Mesangial cell (primary cell): ENCODE measurements around the gene CRTAC1. TPM values are rescaled to one million over a fixed set of nuclear protein-coding genes. Genes with fewer than 3 reads are reported as not detected.

ENCODE experiments used
- total RNA-seq: library from RNA; depleted of rRNA; stranded (reverse); fragments of >200 nt; gene quantifications from 2 replicates; pipeline ENCODE4 v1.2.3, GENCODE V29; 2015

CRTAC1 gene
- total RNA-seq, result 0.65 and 1.4 TPM in 2 replicates

GRCh38 chr10:98030093-98030821 lies at the start of gene CRTAC1:
Gene CRTAC1 (minus strand): TSS chr10:98030621. CDS start chr10:98030472, 149 bp downstream.

GRCh38 chr10:97849687-97850402 lies 180.6 kb downstream of the CRTAC1 start, which contains the start of gene GOLGA7B:
Gene GOLGA7B (plus strand): TSS chr10:97849843. CDS start chr10:97850304, 461 bp downstream.

Other genes with a start within 250 kb of the CRTAC1 start
- gene GOLGA7B, start 180.8 kb downstream of the CRTAC1 start, total RNA-seq, result under 0.01 TPM in 2 replicates
- 5.2 and 6.2 TPM in 2 replicates for gene R3HCC1L, start 104.0 kb upstream of the CRTAC1 start, total RNA-seq
- gene LOXL4, start 237.6 kb upstream of the CRTAC1 start, total RNA-seq, result 14.3 and 33.0 TPM in 2 replicates